Measurements from ENCODE around the gene CGRRF1.
A peak's percentile ranks its signal among the peaks of the same experiment; 100 is the strongest.

CGRRF1 gene

GRCh38 chr14:54538055-54538454, 28.3 kb downstream of the CGRRF1 start:
- no peak for DNase-seq (ENCODE audit: extremely low read depth in 1 of 2, low read depth in 1 of 2)

- no peak for DNase-seq (ENCODE audit: extremely low read depth in 1 of 2, low read depth in 1 of 2)
These were observed 37.9 kb downstream of the CGRRF1 start for GRCh38 chr14:54547583-54547982.

DNA sequence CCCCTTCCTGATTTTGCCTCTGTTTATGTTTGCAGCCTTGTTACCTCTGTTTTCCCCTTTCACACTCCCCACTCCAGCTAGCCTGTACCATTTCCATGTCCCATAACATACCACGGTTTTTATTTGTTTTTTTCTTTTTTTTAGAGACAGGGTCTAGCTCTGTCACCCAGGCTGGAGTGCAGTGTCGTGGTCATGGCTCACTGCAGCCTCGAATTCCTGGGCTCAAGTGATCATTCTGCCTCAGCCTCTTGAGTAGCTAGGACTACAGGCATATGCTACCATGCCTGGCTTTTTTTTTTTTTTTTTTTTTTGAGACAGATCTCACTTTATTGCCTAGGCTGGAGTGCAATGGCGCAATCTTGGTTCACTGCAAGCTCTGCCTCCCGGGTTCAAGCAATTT, 38.8 kb downstream of the CGRRF1 start:
- no peak for DNase-seq (ENCODE audit: extremely low read depth in 1 of 2, low read depth in 1 of 2)

GRCh38 chr14:54549862-54550261, 40.2 kb downstream of the CGRRF1 start:
- DNase-seq (ENCODE audit: extremely low read depth in 1 of 2, low read depth in 1 of 2): no peak

DNA sequence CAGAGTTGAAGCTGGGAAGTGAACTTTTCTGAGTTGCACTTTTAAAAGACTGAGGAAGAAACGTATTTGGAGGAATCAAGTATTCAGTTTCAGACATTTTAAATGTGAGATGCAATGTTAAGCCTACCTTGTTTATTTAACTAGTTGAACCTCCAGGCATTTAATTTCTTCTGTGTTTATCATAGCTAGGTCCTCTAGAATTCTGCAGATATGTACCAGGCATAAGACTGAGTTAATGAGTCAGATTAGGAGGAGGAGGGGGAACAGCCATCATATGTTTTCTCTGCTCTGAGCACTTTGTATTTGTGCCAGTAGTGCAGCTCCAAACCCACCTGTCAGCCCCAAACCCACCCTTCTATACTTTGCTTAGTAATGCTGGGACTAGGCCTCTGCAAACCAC, 40.8 kb downstream of the CGRRF1 start:
- no peak for DNase-seq (ENCODE audit: extremely low read depth in 1 of 2, low read depth in 1 of 2)

GRCh38 chr14:54554401-54554800, 44.7 kb downstream of the CGRRF1 start:
- no peak for DNase-seq (ENCODE audit: extremely low read depth in 1 of 2, low read depth in 1 of 2)

- DNase-seq (ENCODE audit: extremely low read depth in 1 of 2, low read depth in 1 of 2): no peak
These were observed 45.9 kb downstream of the CGRRF1 start for GRCh38 chr14:54555651-54556050.

DNA sequence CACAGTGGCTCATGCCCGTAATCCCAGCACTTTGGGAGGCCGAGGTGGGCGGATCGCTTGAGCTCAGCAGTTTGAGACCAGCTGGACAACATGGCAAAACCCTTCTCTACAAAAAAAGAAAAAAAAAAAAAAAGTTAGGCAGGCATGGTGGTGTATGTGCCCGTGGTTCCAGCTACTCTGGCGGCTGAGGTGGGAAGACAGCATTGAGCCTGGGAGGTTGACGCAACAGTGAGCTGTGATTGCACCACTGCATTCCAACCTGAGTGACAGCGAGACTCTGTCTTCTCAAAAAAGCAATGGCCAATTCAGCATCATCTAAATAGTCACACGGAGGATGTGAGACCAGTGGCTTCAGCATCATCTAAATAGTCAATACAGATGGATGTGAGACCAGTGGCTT, 46.8 kb downstream of the CGRRF1 start:
- DNase-seq (ENCODE audit: extremely low read depth in 1 of 2, low read depth in 1 of 2): no peak

DNA sequence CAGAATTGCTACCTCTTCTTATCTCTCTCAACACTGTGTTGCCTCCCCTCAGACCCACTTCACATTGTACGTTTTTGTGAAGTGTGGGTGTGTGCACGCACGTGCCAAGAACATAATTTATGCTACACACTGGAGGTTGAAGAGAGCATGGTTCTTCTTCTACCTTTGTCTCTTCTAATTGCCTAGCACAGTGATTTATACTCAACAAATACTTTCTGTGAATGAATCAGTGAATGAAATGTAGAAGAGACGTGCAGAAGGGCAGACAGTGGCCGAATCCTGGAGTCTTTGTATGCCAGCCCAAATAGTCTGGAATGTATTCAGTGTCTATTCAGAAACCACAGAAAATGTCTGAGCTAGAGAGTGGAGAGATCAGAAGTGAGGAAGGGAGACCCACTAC, 52.6 kb downstream of the CGRRF1 start:
- DNase-seq (ENCODE audit: extremely low read depth in 1 of 2, low read depth in 1 of 2): no peak

DNA sequence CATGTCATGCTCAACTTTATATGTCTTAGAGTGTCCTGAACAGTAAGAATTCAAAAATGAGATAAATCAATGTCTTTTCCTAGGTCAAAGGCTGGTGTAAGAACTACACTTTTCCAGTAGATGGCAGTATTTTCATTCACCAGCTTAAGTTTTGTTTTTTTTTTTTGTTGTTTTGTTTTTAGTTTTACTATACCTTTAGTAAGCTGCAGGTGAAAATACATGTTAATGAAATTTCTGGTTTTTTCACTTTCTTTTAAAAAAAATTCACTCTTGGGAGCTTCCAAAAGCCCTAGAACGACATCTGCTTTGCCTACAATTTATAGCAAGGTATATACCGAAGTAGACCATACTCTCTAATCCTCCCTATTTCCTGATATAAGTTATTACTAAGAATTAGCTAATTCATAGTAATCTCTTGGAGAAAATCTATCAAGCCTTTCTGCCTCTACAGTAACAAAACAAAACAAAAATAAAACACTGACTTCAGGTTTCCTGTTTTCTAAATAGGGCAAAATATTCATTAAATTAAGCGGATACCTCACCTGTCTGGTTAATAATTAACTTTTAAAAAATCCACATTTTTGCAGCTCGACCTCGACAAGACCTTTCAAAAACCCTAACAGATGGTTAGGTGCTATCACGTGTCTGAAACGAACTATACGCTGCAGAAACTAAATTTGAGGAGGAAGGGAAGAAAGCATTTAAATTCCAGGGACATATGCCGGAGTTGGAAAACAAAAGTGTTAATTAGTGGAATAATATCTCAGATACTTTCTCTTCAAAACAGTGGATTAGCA, 54.6 kb downstream of the CGRRF1 start:
- no peak for DNase-seq (ENCODE audit: extremely low read depth in 1 of 2, low read depth in 1 of 2)

GRCh38 chr14:54564868-54565784, 55.4 kb downstream of the CGRRF1 start:
- DNase-seq (ENCODE audit: extremely low read depth in 1 of 2, low read depth in 1 of 2): peak in 1 of 2 donors; percentile 47

DNA sequence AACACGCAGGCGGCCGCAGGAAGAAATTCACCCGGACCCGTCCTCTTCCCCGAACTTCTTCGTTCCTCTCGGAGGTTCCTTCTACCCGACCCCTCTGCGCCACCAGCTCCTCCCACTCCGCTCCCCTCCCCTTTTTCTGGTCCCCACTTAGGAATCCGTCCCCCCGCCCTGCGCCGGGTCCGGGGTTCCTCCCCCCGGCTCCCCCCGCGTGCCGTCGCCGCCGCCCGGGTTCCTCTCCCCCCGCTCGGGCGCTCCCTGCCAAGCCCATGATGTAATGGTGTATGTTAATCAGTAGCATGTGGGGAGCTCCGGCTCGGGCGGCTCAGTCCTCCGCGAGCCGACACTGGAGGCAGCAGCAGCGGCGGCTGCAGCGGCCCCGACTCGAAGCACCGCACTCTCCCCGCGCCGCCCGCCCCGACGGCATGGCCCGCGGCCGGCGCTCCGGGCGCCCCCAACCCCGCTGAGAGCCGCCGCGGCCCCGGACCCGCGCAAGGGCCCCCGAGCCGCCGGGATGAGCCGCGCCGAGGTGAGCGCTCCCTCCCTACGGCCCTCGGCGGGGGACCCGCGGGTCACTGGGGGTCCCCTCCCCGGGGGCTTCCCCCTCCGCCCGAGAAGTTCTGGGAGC, 56.2 kb downstream of the CGRRF1 start:
- DNase-seq (ENCODE audit: extremely low read depth in 1 of 2, low read depth in 1 of 2): peak in 1 of 2 donors; percentile 60

- DNase-seq (ENCODE audit: extremely low read depth in 1 of 2, low read depth in 1 of 2): peak in 1 of 2 donors; percentile 20
These were observed 56.9 kb downstream of the CGRRF1 start, which contains the start of gene SAMD4A for GRCh38 chr14:54566410-54567223. Gene SAMD4A (plus strand): TSS chr14:54567128. CDS start chr14:54567917, 789 bp downstream.

- DNase-seq (ENCODE audit: extremely low read depth in 1 of 2, low read depth in 1 of 2): no peak
These were observed 57.5 kb downstream of the CGRRF1 start for GRCh38 chr14:54567224-54567638.

DNA sequence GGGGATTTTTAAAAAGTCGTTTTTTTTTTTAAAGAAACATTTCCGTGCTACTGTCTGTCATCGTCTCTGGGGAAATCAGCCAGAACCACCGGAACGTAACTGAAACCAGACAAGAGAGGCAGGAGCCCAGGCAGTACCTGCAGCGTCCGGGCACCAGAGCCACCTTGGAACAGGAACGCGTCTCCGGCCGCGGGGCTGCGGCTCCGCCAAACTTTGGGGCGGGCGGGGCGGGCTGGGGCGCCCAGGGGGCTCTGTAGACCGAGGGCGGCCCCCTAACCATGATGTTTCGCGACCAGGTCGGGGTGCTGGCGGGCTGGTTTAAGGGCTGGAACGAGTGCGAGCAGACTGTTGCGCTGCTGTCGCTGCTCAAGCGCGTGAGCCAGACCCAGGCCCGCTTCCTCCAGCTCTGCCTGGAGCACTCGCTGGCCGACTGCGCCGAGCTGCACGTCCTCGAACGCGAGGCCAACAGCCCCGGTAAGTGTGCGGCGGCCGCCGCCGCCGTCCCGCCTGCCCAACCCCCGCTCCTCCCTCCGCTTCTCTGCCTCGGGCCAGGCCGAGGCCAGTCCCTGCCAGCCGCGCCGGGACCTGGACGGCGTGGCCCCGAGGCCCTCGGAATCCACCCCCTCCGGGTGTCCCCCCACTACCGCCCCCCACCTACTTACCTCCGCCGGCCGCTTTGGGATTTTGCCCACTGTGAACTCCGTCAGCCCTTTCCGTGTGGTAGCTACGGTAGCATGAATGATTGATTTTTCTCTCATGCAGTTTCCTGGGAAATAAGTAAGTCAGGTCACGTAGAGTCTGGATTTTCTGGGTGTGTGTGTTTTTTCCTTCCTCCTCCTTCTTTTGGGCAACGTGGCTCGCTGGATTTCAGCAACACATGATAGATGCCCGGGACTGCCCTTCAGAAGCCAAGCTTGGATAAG, 58.2 kb downstream of the CGRRF1 start:
- DNase-seq (ENCODE audit: extremely low read depth in 1 of 2, low read depth in 1 of 2): peak in 1 of 2 donors; percentile 13

DNA sequence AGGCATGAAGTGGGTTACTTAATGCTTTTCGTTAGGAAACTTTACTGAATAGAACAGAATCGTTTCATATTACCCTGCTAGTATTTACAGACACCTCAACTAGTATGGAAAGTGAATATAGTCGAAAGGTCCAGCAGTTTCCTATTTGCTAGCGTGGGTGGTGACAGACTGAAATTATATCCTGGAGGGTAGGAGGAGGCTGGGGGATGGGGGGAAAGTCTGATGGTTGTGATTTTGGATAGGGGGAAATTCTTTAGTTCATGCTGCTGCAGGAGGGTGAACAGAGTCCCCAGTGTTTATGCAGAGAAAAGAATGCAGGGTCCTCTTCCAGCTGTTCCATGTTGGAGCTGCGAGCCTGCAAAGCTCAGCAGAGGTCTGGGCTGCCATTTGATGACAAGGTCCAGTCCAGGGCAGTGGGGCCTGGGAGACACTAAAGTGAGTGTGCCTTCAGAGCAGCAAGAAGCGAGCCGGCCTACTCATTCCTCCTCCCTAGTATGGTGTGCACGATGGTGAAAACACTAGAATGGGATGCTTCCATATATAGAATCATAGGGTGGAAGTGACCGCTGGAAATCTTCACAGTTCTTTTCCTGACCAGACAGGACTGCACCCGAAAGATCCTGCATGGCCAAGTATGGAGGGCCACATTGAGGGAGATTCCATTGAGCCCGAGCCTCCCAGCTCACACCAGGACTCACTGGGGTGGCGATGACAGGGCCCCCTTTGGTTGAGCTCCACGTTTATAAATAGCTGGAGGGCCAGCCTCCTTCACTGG, 59.3 kb downstream of the CGRRF1 start:
- DNase-seq (ENCODE audit: extremely low read depth in 1 of 2, low read depth in 1 of 2): no peak

DNA sequence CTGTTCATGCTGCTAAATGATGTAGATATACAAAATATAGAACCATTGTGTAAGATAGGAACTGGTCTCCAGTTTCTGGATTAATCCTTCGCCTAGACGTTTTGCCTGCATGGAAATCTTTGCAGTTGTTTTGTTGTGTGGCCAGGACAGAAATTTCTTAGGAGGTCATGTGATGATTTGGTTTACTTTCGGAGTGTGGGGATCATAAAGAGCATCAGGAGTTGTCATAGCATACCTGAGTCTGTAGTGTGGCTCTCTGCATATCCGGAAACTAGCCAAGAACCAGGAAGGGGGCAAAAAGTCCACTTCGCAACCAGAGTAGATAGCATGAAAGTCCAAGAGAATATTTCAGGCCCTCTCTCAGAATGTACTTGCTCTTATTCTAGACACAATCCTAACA, 60.3 kb downstream of the CGRRF1 start:
- no peak for DNase-seq (ENCODE audit: extremely low read depth in 1 of 2, low read depth in 1 of 2)

- no peak for DNase-seq (ENCODE audit: extremely low read depth in 1 of 2, low read depth in 1 of 2)
These were observed 61.1 kb downstream of the CGRRF1 start for GRCh38 chr14:54570631-54571415.

Data from stimulated activated CD8-positive, alpha-beta memory T cell treated with anti-CD3 and anti-CD28 coated beads, Interleukin-7, amount 100 ng/mL, for 48 hours (primary cell).